Measurements from ENCODE around the gene SUGCT. TPM values are rescaled to one million over a fixed set of nuclear protein-coding genes. Genes with fewer than 3 reads are reported as not detected.
"Not testable (repeated sequence)": the region's sequence is repeated elsewhere in the genome, so short reads cannot be mapped to it uniquely, and the experiment has no call there.

The SUGCT gene
- total RNA-seq, 2 donors from 2014 or later, result 0.74 to 1.3 TPM

- H3K9me3 Mint-ChIP-seq, result no peaks in the 10 kb centered on the region
- H3K4me3 Mint-ChIP-seq, result no peak overlapping the region
- H3K36me3 Mint-ChIP-seq, result no peaks in the 10 kb centered on the region
- H3K4me1 Mint-ChIP-seq (ENCODE audit: low read depth in 2 of 2), result no peaks in the 10 kb centered on the region
- DNase-seq (ENCODE audit: low spot score) (no peak), ATAC-seq (no peak)
- H3K27ac Mint-ChIP-seq, result no peak overlapping the region
- peaks cover 24 to 25% of the 10 kb centered on the region in 2 donors for H3K27me3 Mint-ChIP-seq
Observed at GRCh38 chr7:40148671-40149070, 13.9 kb downstream of the SUGCT start.

GRCh38 chr7:40151504-40151903 is 16.7 kb downstream of the SUGCT start:
- no peak for DNase-seq (ENCODE audit: low spot score)
- Mint-ChIP-seq H3K4me3 (no peak overlapping the region), H3K4me1 (ENCODE audit: low read depth in 2 of 2) (no peaks in the 10 kb centered on the region), H3K9me3 (no peaks in the 10 kb centered on the region), H3K27ac (no peak overlapping the region), H3K27me3 (peaks cover 15 to 16% of the 10 kb centered on the region in 2 donors), H3K36me3 (no peaks in the 10 kb centered on the region)
- ATAC-seq, result no peak

GRCh38 chr7:40156988-40157387 is 22.2 kb downstream of the SUGCT start:
- DNase-seq (ENCODE audit: low spot score) (no peak), ATAC-seq (no peak)
- H3K4me1 Mint-ChIP-seq (ENCODE audit: low read depth in 2 of 2), result no peaks in the 10 kb centered on the region
- no peaks in the 10 kb centered on the region for H3K9me3 Mint-ChIP-seq
- H3K36me3 Mint-ChIP-seq, result no peaks in the 10 kb centered on the region
- peaks cover 2 to 5% of the 10 kb centered on the region in 2 donors for H3K27me3 Mint-ChIP-seq
- no peak overlapping the region for H3K4me3 Mint-ChIP-seq
- H3K27ac Mint-ChIP-seq, result no peak overlapping the region

GRCh38 chr7:40162516-40162915 is 27.7 kb downstream of the SUGCT start:
- H3K4me1 Mint-ChIP-seq (ENCODE audit: low read depth in 2 of 2), result no peaks in the 10 kb centered on the region
- DNase-seq (ENCODE audit: low spot score) (no peak), ATAC-seq (no peak)
- H3K27me3 Mint-ChIP-seq, result peaks cover 0 to 13% of the 10 kb centered on the region in 2 donors
- H3K9me3 Mint-ChIP-seq, result no peaks in the 10 kb centered on the region
- no peak overlapping the region for H3K4me3 Mint-ChIP-seq
- H3K27ac Mint-ChIP-seq, result no peak overlapping the region
- H3K36me3 Mint-ChIP-seq, result no peaks in the 10 kb centered on the region

GRCh38 chr7:40165216-40165615 is 30.4 kb downstream of the SUGCT start:
- H3K36me3 Mint-ChIP-seq, result no peaks in the 10 kb centered on the region

GRCh38 chr7:40167291-40167690 is 32.5 kb downstream of the SUGCT start:
- H3K27ac Mint-ChIP-seq, result no peak overlapping the region
- no peaks in the 10 kb centered on the region for H3K36me3 Mint-ChIP-seq
- no peaks in the 10 kb centered on the region for H3K4me1 Mint-ChIP-seq (ENCODE audit: low read depth in 2 of 2)
- H3K4me3 Mint-ChIP-seq, result no peak overlapping the region
- no peak for ATAC-seq
- no peaks in the 10 kb centered on the region for H3K9me3 Mint-ChIP-seq
- peaks cover 9 to 26% of the 10 kb centered on the region in 2 donors for H3K27me3 Mint-ChIP-seq
- DNase-seq (ENCODE audit: low spot score), result no peak

More at GRCh38 chr7:40165216-40165615, 30.4 kb downstream of the SUGCT start:
- DNase-seq (ENCODE audit: low spot score) (no peak), ATAC-seq (no peak)
- Mint-ChIP-seq H3K27me3 (peaks cover 3 to 22% of the 10 kb centered on the region in 2 donors), H3K27ac (no peak overlapping the region), H3K4me3 (no peak overlapping the region), H3K4me1 (ENCODE audit: low read depth in 2 of 2) (no peaks in the 10 kb centered on the region), H3K9me3 (no peaks in the 10 kb centered on the region)

- DNase-seq (ENCODE audit: low spot score); H3K4me3 Mint-ChIP-seq; H3K27ac Mint-ChIP-seq; H3K4me1 Mint-ChIP-seq (ENCODE audit: low read depth in 2 of 2); H3K36me3 Mint-ChIP-seq; H3K9me3 Mint-ChIP-seq; ATAC-seq: not testable (repeated sequence)
- peaks cover 10 to 27% of the 10 kb centered on the region in 2 donors for H3K27me3 Mint-ChIP-seq
Observed at GRCh38 chr7:40168266-40168665, 33.5 kb downstream of the SUGCT start.

GRCh38 chr7:40173121-40173520 is 38.3 kb downstream of the SUGCT start:
- H3K9me3 Mint-ChIP-seq; H3K4me3 Mint-ChIP-seq; ATAC-seq; DNase-seq (ENCODE audit: low spot score); H3K4me1 Mint-ChIP-seq (ENCODE audit: low read depth in 2 of 2); H3K27ac Mint-ChIP-seq; H3K36me3 Mint-ChIP-seq: not testable (repeated sequence)
- H3K27me3 Mint-ChIP-seq, result peaks cover 12 to 17% of the 10 kb centered on the region in 2 donors

- DNase-seq (ENCODE audit: low spot score); H3K4me3 Mint-ChIP-seq; H3K9me3 Mint-ChIP-seq; H3K4me1 Mint-ChIP-seq (ENCODE audit: low read depth in 2 of 2); H3K36me3 Mint-ChIP-seq; H3K27ac Mint-ChIP-seq; ATAC-seq: not testable (repeated sequence)
- H3K27me3 Mint-ChIP-seq, result peaks cover 9 to 19% of the 10 kb centered on the region in 2 donors
Observed at GRCh38 chr7:40175256-40175655, 40.5 kb downstream of the SUGCT start.

- Mint-ChIP-seq H3K27me3 (peaks cover 9 to 19% of the 10 kb centered on the region in 2 donors), H3K4me3 (no peak overlapping the region), H3K36me3 (no peaks in the 10 kb centered on the region), H3K4me1 (ENCODE audit: low read depth in 2 of 2) (no peaks in the 10 kb centered on the region), H3K9me3 (no peaks in the 10 kb centered on the region), H3K27ac (no peak overlapping the region)
- no peak for ATAC-seq
- no peak for DNase-seq (ENCODE audit: low spot score)
Observed at GRCh38 chr7:40175725-40176510, 41.1 kb downstream of the SUGCT start.

GRCh38 chr7:40177071-40177470 is 42.3 kb downstream of the SUGCT start:
- H3K4me1 Mint-ChIP-seq (ENCODE audit: low read depth in 2 of 2), result no peaks in the 10 kb centered on the region
- DNase-seq (ENCODE audit: low spot score) (no peak), ATAC-seq (no peak)
- peaks cover 6 to 12% of the 10 kb centered on the region in 2 donors for H3K27me3 Mint-ChIP-seq
- no peak overlapping the region for H3K27ac Mint-ChIP-seq
- no peaks in the 10 kb centered on the region for H3K36me3 Mint-ChIP-seq
- no peak overlapping the region for H3K4me3 Mint-ChIP-seq
- H3K9me3 Mint-ChIP-seq, result no peaks in the 10 kb centered on the region

GRCh38 chr7:40182452-40182851 is 47.6 kb downstream of the SUGCT start:
- no peaks in the 10 kb centered on the region for H3K36me3 Mint-ChIP-seq
- H3K9me3 Mint-ChIP-seq, result no peaks in the 10 kb centered on the region
- no peak overlapping the region for H3K27ac Mint-ChIP-seq
- DNase-seq (ENCODE audit: low spot score) (no peak), ATAC-seq (no peak)
- H3K4me3 Mint-ChIP-seq, result no peak overlapping the region
- no peaks in the 10 kb centered on the region for H3K4me1 Mint-ChIP-seq (ENCODE audit: low read depth in 2 of 2)
- peaks cover 0 to 9% of the 10 kb centered on the region in 2 donors for H3K27me3 Mint-ChIP-seq

GRCh38 chr7:40186586-40186985 is 51.8 kb downstream of the SUGCT start:
- no peaks in the 10 kb centered on the region for H3K9me3 Mint-ChIP-seq
- H3K27ac Mint-ChIP-seq, result no peak overlapping the region
- no peak for ATAC-seq
- H3K4me1 Mint-ChIP-seq (ENCODE audit: low read depth in 2 of 2), result no peaks in the 10 kb centered on the region
- H3K27me3 Mint-ChIP-seq, result peaks cover 0 to 2% of the 10 kb centered on the region in 2 donors
- no peaks in the 10 kb centered on the region for H3K36me3 Mint-ChIP-seq
- no peak for DNase-seq (ENCODE audit: low spot score)
- H3K4me3 Mint-ChIP-seq, result no peak overlapping the region

- H3K9me3 Mint-ChIP-seq, result no peaks in the 10 kb centered on the region
- no peak for DNase-seq (ENCODE audit: low spot score)
- no peak for ATAC-seq
- H3K36me3 Mint-ChIP-seq, result no peaks in the 10 kb centered on the region
- no peak overlapping the region for H3K27ac Mint-ChIP-seq
- no peak overlapping the region for H3K4me3 Mint-ChIP-seq
- H3K27me3 Mint-ChIP-seq, result peaks cover 0 to 2% of the 10 kb centered on the region in 2 donors
- no peaks in the 10 kb centered on the region for H3K4me1 Mint-ChIP-seq (ENCODE audit: low read depth in 2 of 2)
Observed at GRCh38 chr7:40192036-40192435, 57.2 kb downstream of the SUGCT start.

- Mint-ChIP-seq H3K27me3 (peaks cover 0 to 2% of the 10 kb centered on the region in 2 donors), H3K27ac (no peak overlapping the region), H3K4me3 (no peak overlapping the region), H3K4me1 (ENCODE audit: low read depth in 2 of 2) (no peaks in the 10 kb centered on the region), H3K36me3 (no peaks in the 10 kb centered on the region), H3K9me3 (no peaks in the 10 kb centered on the region)
- no peak for DNase-seq (ENCODE audit: low spot score)
- no peak for ATAC-seq
Observed at GRCh38 chr7:40194745-40195144, 59.9 kb downstream of the SUGCT start.

Measured in natural killer cell treated with Interleukin-12 subunit alpha and Interleukin-12 subunit beta and Interleukin-15 and Interleukin-18, amount 100 ng/mL, for 72 hours (primary cell).